IMR-90 (cell line): ENCODE data around the gene HAUS5. TPM values are rescaled to one million over a fixed set of nuclear protein-coding genes. Genes with fewer than 3 reads are reported as not detected.

ENCODE experiments used
- ATAC-seq: fragments of 200-7000 bp; cut with Tn5 transposase; 2 replicates; pipeline ENCODE4 v1.9.1; 2020; ENCODE audit warnings: low read depth, mild to moderate bottlenecking, moderate library complexity
- BruUV-seq: library from RNA; stranded (reverse); fragments of 400-500 nt; replicated peaks from 2 replicates; lab custom pipeline; 2021; lab: Mats Ljungman, UMichigan
- CTCF ChIA-PET: fragments of 300-600 bp; formaldehyde crosslinking; extraction: SDS; loops from one replicate; lab custom pipeline; 2021; ENCODE audit warnings: antibody characterized with exemption; lab: Yijun Ruan, JAX
- POLR2A ChIA-PET: fragments of 300-600 bp; sonication (Branson Sonifier 250); formaldehyde crosslinking; loops from one replicate; lab custom pipeline; 2022; ENCODE audit warnings: antibody characterized with exemption; ENCODE audit not compliant: unreplicated experiment; lab: Charles Lee
- DNase-seq: peaks from one replicate; pipeline ENCODE4 v3.0.0; 2013
- H2AFZ ChIP-seq: replicated peaks from 2 replicates; pipeline ENCODE3; 2013; ENCODE audit warnings: low read length, mild to moderate bottlenecking; ENCODE audit not compliant: poor library complexity
- H2AK5ac ChIP-seq: 2 replicates; pipeline ENCODE4 v1.6.1; 2013; ENCODE audit warnings: low read depth, low read length, inconsistent platforms
- H2AK9ac ChIP-seq: replicated peaks from 2 replicates; pipeline ENCODE3; 2013; ENCODE audit warnings: mild to moderate bottlenecking, low read depth, low read length, moderate library complexity; ENCODE audit not compliant: poor library complexity
- H2BK120ac ChIP-seq: 2 replicates; pipeline ENCODE4 v1.6.1; 2013; ENCODE audit warnings: low read depth, low read length, inconsistent platforms
- H2BK15ac ChIP-seq: 3 replicates; pipeline ENCODE4 v1.6.1; 2013; ENCODE audit warnings: low read depth, low read length, inconsistent platforms
- H2BK20ac ChIP-seq: 2 replicates; pipeline ENCODE4 v1.6.1; 2013; ENCODE audit warnings: low read depth, mild to moderate bottlenecking, inconsistent platforms, low read length, moderate library complexity
- H2BK5ac ChIP-seq: 2 replicates; pipeline ENCODE4 v1.6.1; 2013; ENCODE audit warnings: mild to moderate bottlenecking, low read depth, low read length, inconsistent platforms; ENCODE audit not compliant: poor library complexity, severe bottlenecking
- H3K14ac ChIP-seq: replicated peaks from 2 replicates; pipeline ENCODE4 v1.6.1; 2013; ENCODE audit warnings: low read depth, low read length, inconsistent platforms
- H3K18ac ChIP-seq: 2 replicates; pipeline ENCODE4 v1.6.1; 2013; ENCODE audit warnings: low read depth, low read length, control low read depth
- H3K23ac ChIP-seq: 2 replicates; pipeline ENCODE4 v1.6.1; 2013; ENCODE audit warnings: low read depth, low read length, inconsistent platforms
- H3K27ac ChIP-seq: 2 replicates; pipeline ENCODE4 v1.5.1; 2013; ENCODE audit warnings: mild to moderate bottlenecking, control low read depth, low read length; ENCODE audit not compliant: insufficient read depth
- H3K27me3 ChIP-seq: 2 replicates; pipeline ENCODE4 v1.6.1; 2013; ENCODE audit warnings: low read length; ENCODE audit not compliant: control insufficient read depth, insufficient read depth
- H3K36me3 ChIP-seq: 2 replicates; pipeline ENCODE4 v1.6.1; 2013; ENCODE audit warnings: low read length, mixed read lengths; ENCODE audit not compliant: control insufficient read depth, insufficient read depth
- H3K4ac ChIP-seq: 2 replicates; pipeline ENCODE4 v1.6.1; 2013; ENCODE audit warnings: low read depth, low read length, inconsistent platforms
- H3K4me1 ChIP-seq: 2 replicates; pipeline ENCODE4 v1.6.1; 2013; ENCODE audit warnings: low read length, mixed read lengths; ENCODE audit not compliant: control insufficient read depth, insufficient read depth
- H3K4me2 ChIP-seq: 2 replicates; pipeline ENCODE4 v1.6.1; 2013; ENCODE audit warnings: low read depth, mild to moderate bottlenecking, control low read depth, low read length, moderate library complexity
- H3K4me3 ChIP-seq: 2 replicates; pipeline ENCODE4 v1.5.1; 2013; ENCODE audit warnings: low read depth, mild to moderate bottlenecking, control low read depth, low read length, moderate library complexity; ENCODE audit not compliant: insufficient read depth
- H3K56ac ChIP-seq: 2 replicates; pipeline ENCODE4 v1.6.1; 2013; ENCODE audit warnings: low read length, inconsistent platforms; ENCODE audit not compliant: insufficient read depth; ENCODE audit errors: extremely low read depth
- H3K79me1 ChIP-seq, 2 experiments: 2 replicates each; pipeline ENCODE4 v1.6.1; 2013; ENCODE audit warnings: low read length in 2 of 2, inconsistent platforms in 1 of 2, low read depth in 1 of 2
- H3K9ac ChIP-seq: 2 replicates; pipeline ENCODE4 v1.6.1; 2013; ENCODE audit warnings: low read depth, low read length, control low read depth
- H3K9me1 ChIP-seq: 2 replicates; pipeline ENCODE4 v1.6.1; 2013; ENCODE audit warnings: low read length, inconsistent platforms; ENCODE audit not compliant: insufficient read depth
- H3K9me3 ChIP-seq: 2 replicates; pipeline ENCODE4 v1.6.1; 2013; ENCODE audit warnings: low read length; ENCODE audit not compliant: control insufficient read depth, insufficient read depth
- H4K20me1 ChIP-seq: 2 replicates; pipeline ENCODE4 v1.6.1; 2013; ENCODE audit warnings: low read length, inconsistent platforms; ENCODE audit not compliant: insufficient read depth
- H4K5ac ChIP-seq: 2 replicates; pipeline ENCODE4 v1.6.1; 2013; ENCODE audit warnings: mild to moderate bottlenecking, low read depth, low read length, control low read depth
- H4K8ac ChIP-seq, 2 experiments: 2 replicates each; pipeline ENCODE4 v1.6.1; 2013; ENCODE audit warnings: low read depth in 2 of 2, low read length in 2 of 2, control low read depth in 1 of 2, inconsistent platforms in 1 of 2
- H4K91ac ChIP-seq: 2 replicates; pipeline ENCODE4 v1.6.1; 2013; ENCODE audit warnings: low read depth, low read length, inconsistent platforms; ENCODE audit not compliant: insufficient read depth
- BHLHE40 ChIP-seq: fragments of 150-350 bp; IDR thresholded peaks from 2 replicates; pipeline ENCODE4 v1.6.1; 2016; ENCODE audit warnings: mild to moderate bottlenecking, low read depth, low read length
- CEBPB ChIP-seq: IDR thresholded peaks from 2 replicates; pipeline ENCODE4 v1.6.1; 2012; ENCODE audit warnings: low read depth, low read length, improper control_type of control experiment
- CHD1 ChIP-seq: IDR thresholded peaks from 2 replicates; pipeline ENCODE4 v1.6.1; 2012; ENCODE audit warnings: low read depth, low read length, improper control_type of control experiment
- CTCF ChIP-seq: conservative IDR thresholded peaks from 2 replicates; pipeline ENCODE4 v1.5.1; 2012; ENCODE audit warnings: mild to moderate bottlenecking, low read depth, low read length, improper control_type of control experiment
- ELK1 ChIP-seq: fragments of 150-350 bp; IDR thresholded peaks from 2 replicates; pipeline ENCODE4 v1.6.1; 2016; ENCODE audit warnings: low read depth, mild to moderate bottlenecking, low read length, moderate library complexity, borderline replicate concordance
- FOS ChIP-seq: fragments of 150-350 bp; IDR thresholded peaks from 2 replicates; pipeline ENCODE4 v1.6.1; 2016; ENCODE audit warnings: low read depth, low read length
- MAFK ChIP-seq: IDR thresholded peaks from 2 replicates; pipeline ENCODE4 v1.6.1; 2012; ENCODE audit warnings: low read depth, low read length, improper control_type of control experiment
- MAZ ChIP-seq: IDR thresholded peaks from 2 replicates; pipeline ENCODE4 v1.6.1; 2012; ENCODE audit warnings: low read depth, mild to moderate bottlenecking, low read length, improper control_type of control experiment, moderate library complexity, borderline replicate concordance
- MXI1 ChIP-seq: IDR thresholded peaks from 2 replicates; pipeline ENCODE4 v1.6.1; 2012; ENCODE audit warnings: low read depth, mild to moderate bottlenecking, low read length, moderate library complexity, borderline replicate concordance
- NFE2L2 ChIP-seq: fragments of 150-350 bp; IDR thresholded peaks from 2 replicates; pipeline ENCODE4 v1.6.1; 2016; ENCODE audit warnings: low read depth, mild to moderate bottlenecking, low read length
- POLR2A ChIP-seq: IDR thresholded peaks from 2 replicates; pipeline ENCODE4 v1.6.1; 2012; ENCODE audit warnings: mild to moderate bottlenecking, low read depth, low read length
- RAD21 ChIP-seq: IDR thresholded peaks from 2 replicates; pipeline ENCODE4 v1.6.1; 2012; ENCODE audit warnings: low read length, improper control_type of control experiment
- RCOR1 ChIP-seq: IDR thresholded peaks from 2 replicates; pipeline ENCODE4 v1.6.1; 2012; ENCODE audit warnings: mild to moderate bottlenecking, low read length, improper control_type of control experiment; ENCODE audit not compliant: insufficient replicate concordance
- RFX5 ChIP-seq: IDR thresholded peaks from 2 replicates; pipeline ENCODE4 v1.8.0; 2012; ENCODE audit warnings: low read depth, mild to moderate bottlenecking, low read length, moderate library complexity
- SMC3 ChIP-seq: fragments of 150-350 bp; IDR thresholded peaks from 2 replicates; pipeline ENCODE4 v1.6.1; 2016; ENCODE audit warnings: low read depth, mild to moderate bottlenecking, antibody characterized with exemption, low read length, moderate library complexity
- USF2 ChIP-seq: fragments of 150-350 bp; IDR thresholded peaks from 2 replicates; pipeline ENCODE4 v1.6.1; 2017; ENCODE audit warnings: mild to moderate bottlenecking, antibody characterized with exemption, low read length, low read depth
- WGBS, 2 experiments: methylation state at CpG; one replicate each; pipeline versions ENCODE4 v1.1.5 to v1.1.7; 2013; ENCODE audit warnings: missing lambda C conversion rate in 2 of 2; ENCODE audit not compliant: insufficient read length in 1 of 2; ENCODE audit errors: extremely low coverage in 2 of 2; 5-methylcytosine and 5-hydroxymethylcytosine counted together
- dilution Hi-C: fragments of 300-500 bp; cut with HindIII; formaldehyde crosslinking; loops from one replicate; pipeline ENCODE4 v1.14.3; 2018; ENCODE audit warnings: low sequenced_read_pairs; ENCODE audit not compliant: unreplicated experiment
- in situ Hi-C: fragments of 300-500 bp; cut with MboI; formaldehyde crosslinking; loops from 3 replicates; pipeline ENCODE4 v1.14.3; 2019; ENCODE audit warnings: low sequenced_read_pairs, inconsistent platforms, mixed read lengths
- intact Hi-C: fragments of 100-400 bp; cut with micrococcal nuclease; formaldehyde crosslinking; loops from 2 replicates; pipeline ENCODE4 v1.10.0; 2022
- polyA plus RNA-seq, 3 experiments: library from polyadenylated mRNA; depleted of rRNA; stranded (reverse); fragments of >200 nt; gene quantifications; 2 replicates each; pipeline ENCODE4 v1.2.3, GENCODE V29; 2012; ENCODE audit warnings: low replicate concordance in 1 of 3
- total RNA-seq: library from RNA; depleted of rRNA; stranded (reverse); fragments of >200 nt; gene quantifications from 2 replicates; pipeline ENCODE4 v1.2.3, GENCODE V29; 2012

Gene HAUS5
- total and polyA plus RNA-seq, 2 of the 4 experiments (the other 2 are of a cell fraction): 3.4 to 6.2 TPM

GRCh38 chr19:35601971-35602370, 10.6 kb upstream of the HAUS5 start:
- Histone ChIP-seq H2AK9ac (no peak overlapping the region), H4K20me1 (no peaks in the 10 kb centered on the region), H3K9ac (no peak overlapping the region), H3K56ac (no peak overlapping the region), H2BK15ac (no peak overlapping the region), H3K9me3 (no peaks in the 10 kb centered on the region), H3K4me1 (no peaks in the 10 kb centered on the region), H3K4me2 (no peak overlapping the region), H4K5ac (no peak overlapping the region), H2BK120ac (no peak overlapping the region), H3K27ac (no peak overlapping the region), H3K23ac (no peak overlapping the region), H3K79me1 (no peaks in the 10 kb centered on the region), H3K9me1 (no peaks in the 10 kb centered on the region), H3K36me3 (no peaks in the 10 kb centered on the region), H4K8ac (no peak overlapping the region), H3K18ac (no peak overlapping the region), H4K91ac (no peak overlapping the region), H3K27me3 (0 out of 2 replicates have a peak, but pooled peaks cover 2% of the 10 kb centered on the region), H3K4ac (no peak overlapping the region), H3K14ac (no peak overlapping the region), H2BK20ac (no peak overlapping the region), H3K4me3 (no peak overlapping the region), H2BK5ac (no peak overlapping the region), H2AK5ac (no peak overlapping the region), H2AFZ (no peak overlapping the region)
- ChIA-PET POLR2A (no interaction called here), CTCF (no interaction called here)
- BruUV-seq: no TSS peak
- DNase-seq (no peak), ATAC-seq (no peak)
- intact Hi-C loops (no loop called here), dilution Hi-C loops (no loop called here), in situ Hi-C loops (no loop called here)
- no CpG with 5 or more reads among the region's 3 CpGs for WGBS, 2 experiments
- TF ChIP-seq MAZ (no peak), CTCF (no peak), MXI1 (no peak), RCOR1 (no peak), CHD1 (no peak), RAD21 (no peak), SMC3 (no peak), CEBPB (no peak), BHLHE40 (no peak), POLR2A (no peak), FOS (no peak), NFE2L2 (no peak), RFX5 (no peak), USF2 (no peak), MAFK (no peak), ELK1 (no peak)
